HepG2 (cell line): ENCODE data around the gene TBC1D14. TPM values are rescaled to one million over a fixed set of nuclear protein-coding genes. Genes with fewer than 3 reads are reported as not detected.

Source experiments
- AKAP8 ChIP-seq: sonication (generic); formaldehyde crosslinking; IDR thresholded peaks from 2 replicates; pipeline ENCODE4 v1.5.1; 2020; ENCODE audit warnings: mild to moderate bottlenecking, missing genetic modification reagents
- ARHGAP35 ChIP-seq: sonication (generic); formaldehyde crosslinking; IDR thresholded peaks from 2 replicates; pipeline ENCODE4 v1.9.0; 2022; ENCODE audit warnings: mild to moderate bottlenecking, inconsistent platforms, moderate library complexity, missing genetic modification reagents, borderline replicate concordance
- ETV5 ChIP-seq: IDR thresholded peaks from 2 replicates; pipeline ENCODE4 v1.6.1; 2018; ENCODE audit warnings: missing biosample characterization, missing genetic modification reagents, inconsistent platforms, borderline replicate concordance
- FOXC1 ChIP-seq: sonication (generic); formaldehyde crosslinking; IDR thresholded peaks from 2 replicates; pipeline ENCODE4 v1.8.0; 2022; ENCODE audit warnings: mild to moderate bottlenecking, missing genetic modification reagents, borderline replicate concordance
- KDM2A ChIP-seq: sonication (generic); formaldehyde crosslinking; IDR thresholded peaks from 2 replicates; pipeline ENCODE4 v1.4.0; 2020; ENCODE audit warnings: low read depth, missing genetic modification reagents, borderline replicate concordance
- MAZ ChIP-seq, 2 experiments: sonication (generic) in 1 of 2; formaldehyde crosslinking in 1 of 2; IDR thresholded peaks; 2 replicates each; pipeline versions ENCODE4 v1.5.0 to v1.6.1; 2012 to 2020; ENCODE audit warnings: low read depth in 2 of 2, mild to moderate bottlenecking in 2 of 2, borderline replicate concordance in 1 of 2, improper control_type of control experiment in 1 of 2, low read length in 1 of 2, missing genetic modification reagents in 1 of 2, moderate library complexity in 1 of 2
- MEIS2 ChIP-seq: sonication (generic); formaldehyde crosslinking; IDR thresholded peaks from 2 replicates; pipeline ENCODE4 v1.9.0; 2021; ENCODE audit warnings: mild to moderate bottlenecking, missing genetic modification reagents
- REPIN1 ChIP-seq: sonication (generic); formaldehyde crosslinking; IDR thresholded peaks from 2 replicates; pipeline ENCODE4 v1.8.0; 2022; ENCODE audit warnings: missing genetic modification reagents, low read depth, mild to moderate bottlenecking, borderline replicate concordance
- SAFB2 ChIP-seq: sonication (generic); formaldehyde crosslinking; IDR thresholded peaks from 2 replicates; pipeline ENCODE4 v1.5.1; 2020; ENCODE audit warnings: missing genetic modification reagents, low read depth, mild to moderate bottlenecking, borderline replicate concordance
- SNAPC4 ChIP-seq: sonication (generic); formaldehyde crosslinking; IDR thresholded peaks from 2 replicates; pipeline ENCODE4 v1.4.0; 2020; ENCODE audit warnings: mild to moderate bottlenecking, missing genetic modification reagents
- THAP9 ChIP-seq: sonication (generic); formaldehyde crosslinking; IDR thresholded peaks from 2 replicates; pipeline ENCODE4; 2020; ENCODE audit warnings: missing genetic modification reagents, mild to moderate bottlenecking, borderline replicate concordance
- WIZ ChIP-seq: sonication (generic); formaldehyde crosslinking; IDR thresholded peaks from 2 replicates; pipeline ENCODE4 v1.5.1; 2020; ENCODE audit warnings: mild to moderate bottlenecking, missing genetic modification reagents
- ZBTB34 ChIP-seq: sonication (generic); formaldehyde crosslinking; IDR thresholded peaks from 2 replicates; pipeline ENCODE4 v1.8.0; 2022; ENCODE audit warnings: mild to moderate bottlenecking, missing genetic modification reagents
- ZNF501 ChIP-seq: sonication (generic); formaldehyde crosslinking; IDR thresholded peaks from 2 replicates; pipeline ENCODE4 v1.5.1; 2020; ENCODE audit warnings: mild to moderate bottlenecking, moderate library complexity, missing genetic modification reagents
- ZNF543 ChIP-seq: sonication (generic); formaldehyde crosslinking; IDR thresholded peaks from 2 replicates; pipeline ENCODE4 v1.4.0; 2020; ENCODE audit warnings: mild to moderate bottlenecking, missing genetic modification reagents
- ZNF670 ChIP-seq: sonication (generic); formaldehyde crosslinking; IDR thresholded peaks from 2 replicates; pipeline ENCODE4 v1.8.0; 2022; ENCODE audit warnings: mild to moderate bottlenecking, missing genetic modification reagents, borderline replicate concordance
- ZSCAN30 ChIP-seq: sonication (generic); formaldehyde crosslinking; IDR thresholded peaks from 2 replicates; pipeline ENCODE4 v1.5.0; 2020; ENCODE audit warnings: mild to moderate bottlenecking, missing genetic modification reagents
- polyA plus RNA-seq, 8 experiments: library from polyadenylated mRNA; depleted of rRNA in 3 of 8; stranded (reverse) in 7 of 8; unstranded in 1 of 8; fragments of >200 nt; fragmentation: Illumina TruSeq in 4 of 8; extraction: Trizol in 4 of 8; gene quantifications; 2 replicates each; pipeline versions ENCODE4 v1.2.1 to v1.2.3, GENCODE V29; 2011 to 2016; ENCODE audit warnings: low read depth in 4 of 8, missing spikeins in 1 of 8, mixed read lengths in 1 of 8; ENCODE audit not compliant: insufficient read depth in 1 of 8
- total RNA-seq, 5 experiments: library from RNA; depleted of rRNA; stranded (reverse); fragments of >200 nt; fragmentation: Illumina TruSeq; extraction: Trizol; gene quantifications; 2 replicates each; pipeline ENCODE4 v1.2.3, GENCODE V29; 2016; ENCODE audit warnings: low read depth in 1 of 5

TBC1D14 gene
- total and polyA plus RNA-seq, 2 of the 13 experiments (the other 11 are each of a cell fraction or from before 2014, with no cell fraction given) = 29.5 to 46.5 TPM

- TF ChIP-seq KDM2A (CRISPR knock-in tag) (peak; percentile 64; the same call in 1 of the 2 replicates), ZSCAN30 (CRISPR knock-in tag) (no peak), ZBTB34 (CRISPR knock-in tag) (0 out of 2 replicates have a peak, but pooled peaks have one; percentile 52), WIZ (CRISPR knock-in tag) (0 out of 2 replicates have a peak, but pooled peaks have one; percentile 52), MAZ (IDR thresholded peaks at IDR 0.05; ENCODE audit: borderline replicate concordance, low read depth, low read length) (peak; percentile 67), MAZ (CRISPR knock-in tag; IDR thresholded peaks at IDR 0.05; ENCODE audit: low read depth) (0 out of 2 replicates have a peak, but pooled peaks have one; percentile 57), REPIN1 (CRISPR knock-in tag) (peak; percentile 42; the same call in 1 of the 2 replicates), FOXC1 (CRISPR knock-in tag) (peak; percentile 40; the same call in 1 of the 2 replicates), MEIS2 (CRISPR knock-in tag) (peak; percentile 15; the same call in 1 of the 2 replicates), ZNF670 (CRISPR knock-in tag) (0 out of 2 replicates have a peak, but pooled peaks have one; percentile 36), AKAP8 (no peak), SNAPC4 (CRISPR knock-in tag) (no peak), ZNF501 (0 out of 2 replicates have a peak, but pooled peaks have one; percentile 8), SAFB2 (CRISPR knock-in tag) (peak; percentile 61; the same call in 1 of the 2 replicates), ETV5 (peak; percentile 49; the same call in 1 of the 2 replicates), ZNF543 (CRISPR knock-in tag) (no peak; the same call in 1 of the 2 replicates), ARHGAP35 (CRISPR knock-in tag) (peak; percentile 60; the same call in 1 of the 2 replicates), THAP9 (CRISPR knock-in tag) (peak; percentile 74)
Measured at GRCh38 chr4:6909113-6909969, at the start of gene TBC1D14 (continued).
